HG03521 (cell line): ENCODE results near the gene QSOX2.

Source experiments
- ATAC-seq: cut with Tn5 transposase; IDR thresholded peaks from one replicate; pipeline ENCODE4 v1.9.1; 2021; ENCODE audit warnings: mild to moderate bottlenecking, moderate library complexity; ENCODE audit not compliant: unreplicated experiment

QSOX2 gene

GRCh38 chr9:136178061-136178772 is 67.4 kb downstream of the QSOX2 start:
- ATAC-seq = no peak

- no peak for ATAC-seq
Observed at GRCh38 chr9:136177224-136177623, 68.4 kb downstream of the QSOX2 start.

- ATAC-seq = no peak
Observed at GRCh38 chr9:136175616-136176197, 69.9 kb downstream of the QSOX2 start.

- no peak for ATAC-seq
Observed at GRCh38 chr9:136174779-136175615, 70.6 kb downstream of the QSOX2 start.

- no peak for ATAC-seq
Observed at GRCh38 chr9:136173648-136174290, 71.8 kb downstream of the QSOX2 start.

GRCh38 chr9:136172412-136173079 is 73.1 kb downstream of the QSOX2 start:
- no peak for ATAC-seq

GRCh38 chr9:136171801-136172411 is 73.7 kb downstream of the QSOX2 start:
- ATAC-seq = no peak

- ATAC-seq = no peak
Observed at GRCh38 chr9:136171009-136171800, 74.4 kb downstream of the QSOX2 start.

GRCh38 chr9:136170006-136170901 is 75.4 kb downstream of the QSOX2 start:
- ATAC-seq = no peak

GRCh38 chr9:136169495-136169894 is 76.1 kb downstream of the QSOX2 start:
- no peak for ATAC-seq

GRCh38 chr9:136163248-136163850 is 82.3 kb downstream of the QSOX2 start:
- no peak for ATAC-seq

GRCh38 chr9:136160995-136161610 is 84.5 kb downstream of the QSOX2 start:
- ATAC-seq = no peak

- ATAC-seq = no peak
Observed at GRCh38 chr9:136160381-136160841, 85.2 kb downstream of the QSOX2 start.

- no peak for ATAC-seq
Observed at GRCh38 chr9:136159851-136160250, 85.8 kb downstream of the QSOX2 start.

GRCh38 chr9:136157477-136158265 is 87.9 kb downstream of the QSOX2 start:
- ATAC-seq = no peak
